GM18519 (cell line): ENCODE data around the gene ZNF366.
A peak's percentile ranks its signal among the peaks of the same experiment; 100 is the strongest.

Experiments
- ATAC-seq: cut with Tn5 transposase; IDR thresholded peaks from one replicate; pipeline ENCODE4 v1.9.1; 2021; ENCODE audit warnings: mild to moderate bottlenecking, moderate library complexity; ENCODE audit not compliant: unreplicated experiment, low FRiP score

The ZNF366 gene, protein sequence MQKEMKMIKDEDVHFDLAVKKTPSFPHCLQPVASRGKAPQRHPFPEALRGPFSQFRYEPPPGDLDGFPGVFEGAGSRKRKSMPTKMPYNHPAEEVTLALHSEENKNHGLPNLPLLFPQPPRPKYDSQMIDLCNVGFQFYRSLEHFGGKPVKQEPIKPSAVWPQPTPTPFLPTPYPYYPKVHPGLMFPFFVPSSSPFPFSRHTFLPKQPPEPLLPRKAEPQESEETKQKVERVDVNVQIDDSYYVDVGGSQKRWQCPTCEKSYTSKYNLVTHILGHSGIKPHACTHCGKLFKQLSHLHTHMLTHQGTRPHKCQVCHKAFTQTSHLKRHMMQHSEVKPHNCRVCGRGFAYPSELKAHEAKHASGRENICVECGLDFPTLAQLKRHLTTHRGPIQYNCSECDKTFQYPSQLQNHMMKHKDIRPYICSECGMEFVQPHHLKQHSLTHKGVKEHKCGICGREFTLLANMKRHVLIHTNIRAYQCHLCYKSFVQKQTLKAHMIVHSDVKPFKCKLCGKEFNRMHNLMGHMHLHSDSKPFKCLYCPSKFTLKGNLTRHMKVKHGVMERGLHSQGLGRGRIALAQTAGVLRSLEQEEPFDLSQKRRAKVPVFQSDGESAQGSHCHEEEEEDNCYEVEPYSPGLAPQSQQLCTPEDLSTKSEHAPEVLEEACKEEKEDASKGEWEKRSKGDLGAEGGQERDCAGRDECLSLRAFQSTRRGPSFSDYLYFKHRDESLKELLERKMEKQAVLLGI

DNA sequence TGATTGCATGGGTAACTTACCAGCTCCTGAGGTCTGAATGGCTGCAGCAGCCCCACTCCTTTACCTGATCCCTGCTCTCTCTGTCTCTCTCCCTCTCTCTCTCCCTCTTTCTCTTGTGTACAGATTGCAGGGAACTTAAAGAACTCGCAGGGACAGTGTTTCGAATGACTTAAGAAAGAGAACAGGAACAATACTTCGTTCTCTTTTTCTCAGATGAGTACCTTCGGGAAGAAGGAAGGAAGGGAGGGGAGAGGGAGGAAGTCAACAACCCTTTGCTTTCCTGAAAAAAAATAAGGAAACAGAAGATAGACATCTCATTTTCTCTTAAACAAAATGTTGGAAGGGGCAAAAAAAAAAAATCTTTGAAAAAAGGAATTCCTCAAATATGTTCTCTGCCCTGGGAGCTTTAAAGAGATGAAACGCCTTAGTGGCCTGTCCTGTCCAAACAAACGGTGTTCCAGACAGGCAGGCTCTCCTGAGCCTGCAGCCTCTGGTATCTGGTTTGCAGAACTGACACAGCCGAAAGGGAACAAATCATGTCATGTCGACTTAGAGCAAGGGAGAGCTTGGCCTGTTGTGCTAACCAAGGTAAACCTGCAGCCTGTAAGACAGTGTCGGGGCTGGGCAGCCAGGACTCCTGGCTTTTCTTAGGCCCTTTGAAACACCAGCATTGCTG is at the start of gene ZNF366:
TSS of gene ZNF366 (minus strand) at position 180 of the 676 bp plus-strand sequence. CDS start 45,914 bp downstream, outside the sequence.
- ATAC-seq = no peak

DNA sequence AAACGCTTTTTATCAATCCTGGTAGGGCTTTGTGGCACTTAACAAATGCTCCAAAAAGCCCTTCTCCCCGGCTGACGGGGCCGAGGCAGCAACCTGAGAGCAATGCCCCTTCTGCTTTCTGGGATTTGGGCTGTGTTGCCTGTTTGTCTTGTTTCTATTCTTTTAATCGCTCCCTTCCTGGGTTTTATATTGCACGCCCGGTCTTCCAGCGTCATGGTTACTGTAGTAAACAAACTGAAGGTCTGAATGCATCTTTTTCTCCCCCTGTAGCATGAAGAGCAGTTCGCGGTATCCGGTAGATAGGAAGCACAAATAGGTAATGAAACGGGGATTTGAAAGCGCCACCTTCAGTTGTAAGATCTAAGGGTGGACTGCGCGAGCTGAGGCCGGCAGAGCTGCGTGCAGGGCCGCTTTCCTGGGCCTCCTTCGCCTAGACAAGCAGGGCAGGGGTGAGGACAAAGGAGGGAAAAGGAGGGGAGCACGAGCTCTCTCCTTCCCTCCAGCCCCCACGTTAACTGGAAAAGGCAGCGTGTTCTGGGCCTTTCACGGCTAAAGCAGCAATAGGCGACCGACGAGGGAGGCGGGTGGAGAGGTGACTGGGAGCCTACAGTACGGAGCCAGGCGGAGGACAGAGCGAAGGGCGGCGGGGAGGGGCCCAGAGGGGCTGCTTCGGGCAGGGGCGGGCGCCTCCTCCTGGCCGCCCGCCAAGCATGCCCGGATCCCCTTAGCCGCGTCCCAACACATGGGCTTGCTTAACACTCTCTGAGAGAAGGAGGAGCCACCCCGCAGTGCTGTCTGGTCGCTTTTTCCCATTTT is 49.3 kb upstream of the ZNF366 start:
- peak; percentile 62 for ATAC-seq

DNA sequence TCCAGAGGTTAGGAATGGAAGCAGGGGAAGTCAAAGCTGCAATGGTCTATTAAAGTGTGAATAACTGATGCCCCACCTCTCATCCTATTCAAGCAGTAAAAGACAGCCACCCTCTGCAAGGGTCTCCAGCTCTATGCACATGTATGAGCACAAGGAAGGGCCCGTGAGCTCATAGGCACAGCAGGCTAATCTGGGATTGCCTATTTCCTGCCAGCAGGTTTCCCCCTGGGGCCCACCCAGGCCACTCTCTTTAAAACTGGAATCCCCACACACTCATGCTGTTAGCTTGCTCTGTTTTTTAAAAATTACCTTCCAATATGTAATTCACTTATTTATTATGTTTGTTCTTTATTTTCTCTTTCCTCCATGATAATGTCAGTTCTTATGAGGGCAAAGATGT is 48.7 kb upstream of the ZNF366 start:
- ATAC-seq = no peak

DNA sequence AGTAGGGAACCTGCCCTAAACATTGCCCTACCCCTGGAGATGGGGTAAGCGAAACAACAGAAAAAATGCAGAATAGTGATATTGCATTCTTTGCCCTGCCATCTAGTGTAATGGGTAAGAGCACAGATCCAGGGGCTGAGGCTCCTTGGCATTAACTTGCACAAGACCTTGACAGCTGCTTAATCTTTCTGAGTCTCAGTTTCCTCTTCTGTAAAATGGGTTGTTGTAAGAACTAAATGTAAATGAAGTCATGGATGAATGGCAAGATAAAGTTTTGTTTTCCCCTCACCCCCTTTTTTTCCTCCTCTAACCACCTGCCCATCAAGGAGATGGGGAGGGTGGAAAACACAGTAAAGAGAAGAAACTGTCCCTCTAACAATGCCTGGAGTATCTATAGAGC is 47.7 kb upstream of the ZNF366 start:
- no peak for ATAC-seq

DNA sequence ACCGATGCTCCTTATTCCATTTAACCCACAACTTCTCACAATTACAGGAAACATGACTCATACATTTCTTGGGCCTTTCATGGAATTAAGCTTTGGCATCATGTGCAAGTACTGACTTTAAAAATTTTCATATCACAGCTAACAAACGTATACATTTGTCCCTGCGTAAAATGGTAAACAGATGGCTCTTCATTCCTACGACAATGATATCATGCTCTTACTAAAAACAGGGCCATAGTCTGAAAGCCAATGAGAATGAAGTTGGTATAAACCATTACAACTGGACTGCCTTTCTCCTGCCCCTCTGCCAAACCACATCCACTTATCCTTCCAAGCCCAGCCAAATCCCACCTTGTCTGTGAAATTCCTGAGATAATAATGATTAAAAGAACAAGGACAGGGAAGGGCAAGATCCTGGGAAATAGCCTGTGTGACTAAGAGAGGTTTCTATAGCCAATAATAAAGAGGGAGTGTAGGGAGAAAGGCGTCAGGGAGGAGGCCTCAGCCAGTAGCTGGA is 44.9 kb upstream of the ZNF366 start:
- no peak for ATAC-seq

DNA sequence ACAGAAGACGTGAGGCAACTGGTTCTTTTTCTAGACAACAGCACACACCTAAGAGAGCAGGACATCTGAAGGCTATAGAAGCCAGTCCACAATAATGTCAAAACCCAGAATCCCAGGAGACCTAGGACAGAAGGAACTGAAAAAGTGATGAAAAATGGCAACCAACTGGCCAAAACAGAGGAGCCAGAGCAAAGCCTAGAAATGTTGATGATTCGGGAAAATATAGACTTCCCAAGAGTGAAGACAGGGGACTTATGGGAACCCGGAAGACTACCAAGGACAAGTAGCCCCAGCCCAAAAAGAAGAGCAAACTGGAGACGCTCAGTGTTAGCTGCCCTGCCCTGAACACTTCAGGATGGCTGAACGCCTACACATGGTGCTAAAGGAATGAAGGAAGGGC is 43.4 kb upstream of the ZNF366 start:
- no peak for ATAC-seq

DNA sequence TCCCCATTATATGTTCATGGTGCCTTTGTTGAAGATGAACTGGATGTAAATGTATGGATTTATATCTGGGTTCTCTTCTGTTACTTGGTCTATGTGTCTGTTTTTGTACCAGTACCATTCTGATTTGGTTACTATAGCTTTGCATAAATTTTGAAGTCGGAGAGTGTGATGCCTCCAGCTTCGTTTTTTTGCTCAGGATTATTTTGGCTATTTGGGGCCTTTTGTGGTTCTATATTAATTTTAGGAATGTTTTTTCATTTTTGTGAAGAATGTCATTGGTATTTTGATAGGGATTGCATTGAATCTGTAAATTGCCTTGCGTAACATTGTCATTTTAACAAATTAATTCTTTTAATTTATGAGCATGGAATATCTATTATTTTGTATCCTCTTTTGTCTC is 36.6 kb upstream of the ZNF366 start:
- no peak for ATAC-seq

DNA sequence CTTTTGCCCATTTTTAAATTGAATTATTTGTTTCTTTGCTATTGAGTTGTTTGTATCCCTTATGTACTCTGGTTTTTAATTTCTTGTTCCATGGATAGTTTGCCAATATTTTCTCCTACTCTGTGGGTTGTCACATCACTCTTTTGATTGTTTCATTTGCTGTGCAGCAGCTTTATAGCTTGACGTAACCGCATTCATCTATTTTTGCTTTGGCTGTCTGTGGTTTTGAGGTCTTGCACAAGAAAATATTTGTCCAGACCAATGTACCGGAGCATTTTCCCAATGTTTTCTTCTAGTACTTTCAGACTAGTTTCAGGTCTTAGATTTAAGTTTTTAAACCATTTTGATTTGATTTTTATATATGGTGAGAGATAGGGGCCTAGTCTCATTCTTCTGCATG is 36.2 kb upstream of the ZNF366 start:
- ATAC-seq = no peak

DNA sequence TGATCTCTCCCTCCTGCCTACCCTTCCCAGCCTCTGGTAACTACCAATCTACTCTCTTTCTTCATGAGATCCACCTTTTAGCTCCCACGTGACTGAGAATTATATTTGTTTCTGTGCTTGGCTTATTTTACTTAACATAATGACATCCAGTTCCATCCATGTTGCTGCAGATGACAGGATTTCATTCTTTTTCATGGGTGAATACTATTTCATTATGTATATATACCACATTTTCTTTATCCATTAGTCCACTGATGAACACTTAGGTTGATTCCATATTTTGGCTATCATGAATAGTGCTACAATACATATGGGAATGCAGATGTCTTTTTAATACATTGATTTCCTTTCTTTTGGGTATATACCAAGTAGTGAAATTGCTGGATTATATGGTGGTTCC is 35.5 kb upstream of the ZNF366 start:
- no peak for ATAC-seq

DNA sequence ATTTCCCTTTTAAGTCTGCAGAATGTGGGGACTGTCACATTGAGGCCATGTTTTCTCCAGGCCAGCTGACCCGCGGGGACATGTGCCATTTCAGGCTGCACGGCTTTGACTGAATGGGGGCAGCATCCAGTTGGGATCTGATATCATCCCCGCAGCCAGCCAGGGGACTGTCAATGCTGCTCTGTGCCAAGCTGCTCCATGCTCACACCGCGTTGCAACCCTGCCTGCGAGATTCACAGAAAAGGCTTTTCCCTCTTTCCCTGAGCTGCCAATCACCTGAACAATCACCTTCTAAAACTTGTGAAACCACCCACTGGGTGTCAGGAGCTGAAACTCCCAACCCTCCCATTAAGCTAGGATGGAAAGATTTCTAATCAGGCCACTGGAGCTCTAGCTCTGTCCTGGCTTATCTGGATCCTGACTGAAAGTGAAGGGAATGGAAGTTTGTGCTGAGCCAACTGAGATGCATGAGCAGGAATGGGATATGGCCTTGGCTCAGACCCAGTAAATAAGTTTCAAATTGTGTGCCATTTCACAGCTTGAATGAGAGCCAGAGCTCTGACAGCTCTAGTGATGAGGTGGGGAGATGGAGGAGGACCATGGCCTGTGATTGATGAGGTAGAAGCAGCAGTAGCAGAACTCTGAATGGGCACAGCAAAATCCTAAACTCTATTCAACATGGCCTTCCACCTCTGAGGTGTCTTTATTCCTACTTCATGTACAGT is 34.5 kb upstream of the ZNF366 start:
- no peak for ATAC-seq

DNA sequence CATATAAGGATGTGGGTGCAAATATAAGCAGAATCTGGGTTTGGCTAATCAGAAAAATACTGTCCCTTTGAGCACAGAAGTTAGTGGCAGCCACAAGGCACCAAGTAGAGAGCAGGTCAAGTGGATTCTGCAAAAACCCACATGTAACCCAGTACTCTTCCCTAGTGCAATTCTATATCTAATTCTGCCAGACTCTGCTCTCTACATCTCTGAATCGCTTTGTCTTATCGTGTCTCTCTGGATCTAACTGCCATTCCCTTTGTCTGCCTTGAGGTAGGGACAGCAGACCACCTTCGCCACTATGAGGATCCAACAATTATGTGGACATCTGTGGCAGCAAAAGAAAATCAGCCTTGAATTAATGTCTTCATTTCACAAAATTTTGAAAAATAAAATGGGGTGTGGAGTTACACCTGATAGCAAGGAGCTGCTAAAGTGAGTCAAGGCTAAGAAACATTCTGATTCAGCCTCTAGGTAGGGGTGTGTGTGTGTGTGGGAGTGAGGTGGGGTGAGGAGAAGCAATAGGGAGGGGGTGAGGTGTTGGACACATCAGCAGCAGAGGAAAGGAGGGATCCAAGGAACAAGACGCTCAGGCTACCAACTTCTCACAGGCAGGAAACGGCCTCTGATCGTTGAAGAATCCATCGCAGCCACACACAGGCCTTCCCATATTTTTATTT is 33.7 kb upstream of the ZNF366 start:
- ATAC-seq = no peak

DNA sequence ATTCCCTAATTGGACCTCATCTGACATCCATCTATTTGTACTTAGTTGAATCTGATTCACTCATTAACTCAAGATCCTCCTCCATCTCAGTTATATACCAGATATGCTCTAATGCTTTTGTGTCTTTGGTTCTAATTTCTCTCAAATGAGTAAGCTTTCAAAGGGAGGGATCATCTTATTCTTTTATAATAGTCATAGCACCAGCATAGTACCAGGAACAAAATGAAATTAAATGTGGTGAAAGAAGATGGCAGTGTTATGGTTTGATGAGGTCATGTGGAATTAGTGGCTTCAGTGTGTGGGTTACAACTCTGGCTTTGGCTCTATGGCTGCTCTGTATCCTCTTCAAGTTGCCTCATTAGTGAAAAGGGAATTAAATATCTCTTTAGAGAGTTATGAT is 32.5 kb upstream of the ZNF366 start:
- no peak for ATAC-seq

DNA sequence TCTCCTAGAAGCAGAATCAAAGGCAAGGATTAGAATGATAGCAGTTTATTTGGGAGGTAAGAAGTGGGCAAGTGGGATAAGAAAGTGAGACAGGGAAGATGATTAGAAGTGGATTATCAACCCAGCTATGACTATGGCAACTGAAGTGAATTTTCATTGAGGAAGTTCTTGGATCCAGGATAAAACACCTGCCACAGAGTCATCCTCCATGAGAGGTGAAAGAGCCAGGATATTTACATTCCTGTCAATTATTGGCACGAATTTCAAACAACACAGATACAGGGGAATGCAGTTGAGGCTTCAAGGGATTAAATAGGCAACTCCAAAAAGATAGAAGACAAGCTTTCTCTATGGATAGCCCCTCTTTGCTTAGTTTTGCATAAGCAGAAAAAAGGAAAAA is 31.8 kb upstream of the ZNF366 start:
- no peak for ATAC-seq

DNA sequence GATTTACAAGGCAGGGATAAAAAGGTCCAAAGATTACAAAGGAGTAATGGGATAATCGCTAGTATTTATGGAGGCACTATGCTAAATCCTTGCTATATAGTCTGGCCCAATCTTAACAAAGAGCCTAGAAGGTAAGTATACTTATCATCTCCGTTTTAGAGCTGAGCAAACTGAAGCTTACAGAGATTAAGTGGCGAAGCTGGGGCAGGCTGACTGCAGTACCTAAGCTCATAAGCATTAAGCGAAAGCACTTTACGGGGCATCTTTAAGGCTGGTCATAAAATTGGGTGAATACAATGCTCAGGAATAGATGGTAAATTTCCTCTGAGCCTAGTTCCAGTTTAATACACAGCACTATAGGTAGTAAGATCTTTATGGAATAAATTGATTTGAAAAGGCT is 30.0 kb upstream of the ZNF366 start:
- ATAC-seq = no peak

DNA sequence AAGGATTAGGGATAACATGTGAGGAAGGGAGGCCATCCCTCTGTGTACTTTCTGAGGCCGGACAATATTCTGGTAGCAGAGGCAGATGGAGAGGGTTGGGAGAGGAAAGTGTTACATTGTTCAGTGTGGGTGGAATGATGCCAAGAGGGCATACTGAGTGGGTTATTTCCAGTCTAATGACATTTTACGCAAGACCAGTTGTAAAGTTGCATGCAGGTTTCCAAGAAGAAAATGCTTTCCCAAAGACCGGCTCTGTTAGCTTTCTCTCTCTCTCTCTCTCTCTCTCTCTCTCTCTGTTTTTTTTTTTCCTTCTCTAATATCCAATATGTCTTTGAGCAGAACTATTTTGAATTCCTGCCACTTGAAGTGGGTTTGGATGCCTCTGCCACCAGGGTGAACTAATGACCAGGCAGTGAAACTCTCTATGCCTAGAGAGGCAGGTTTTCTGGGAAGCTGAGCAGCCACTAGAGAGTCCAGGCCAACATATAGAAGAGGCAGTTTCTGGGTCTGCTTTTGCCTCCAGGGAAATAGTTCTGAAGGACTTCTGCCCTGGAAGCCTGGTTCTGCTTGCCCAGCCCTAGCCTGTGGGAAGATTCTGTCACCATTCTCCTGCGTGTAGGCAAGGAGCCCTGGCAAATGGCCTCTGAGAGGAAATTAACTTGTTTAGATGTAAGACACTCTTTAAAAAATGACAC is 24.4 kb upstream of the ZNF366 start:
- no peak for ATAC-seq

DNA sequence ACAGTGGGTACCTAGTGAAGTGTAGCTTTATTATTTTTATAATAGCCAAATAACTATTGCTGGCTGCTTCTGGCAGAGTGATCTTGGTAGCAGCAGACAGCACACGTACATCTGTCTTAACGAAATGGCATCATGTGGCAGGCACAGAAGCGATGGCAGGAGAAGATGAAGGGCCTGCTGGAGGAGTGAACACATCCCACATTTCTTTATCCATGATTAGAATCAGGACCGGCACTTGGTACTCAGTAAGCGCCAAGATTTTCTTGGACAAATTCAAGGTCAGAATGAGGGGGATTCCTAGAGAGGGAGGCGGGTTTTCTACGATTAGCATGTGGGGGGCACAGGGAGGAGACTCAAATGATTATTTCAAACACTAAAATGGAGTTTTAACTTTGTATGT is 23.0 kb upstream of the ZNF366 start:
- no peak for ATAC-seq

DNA sequence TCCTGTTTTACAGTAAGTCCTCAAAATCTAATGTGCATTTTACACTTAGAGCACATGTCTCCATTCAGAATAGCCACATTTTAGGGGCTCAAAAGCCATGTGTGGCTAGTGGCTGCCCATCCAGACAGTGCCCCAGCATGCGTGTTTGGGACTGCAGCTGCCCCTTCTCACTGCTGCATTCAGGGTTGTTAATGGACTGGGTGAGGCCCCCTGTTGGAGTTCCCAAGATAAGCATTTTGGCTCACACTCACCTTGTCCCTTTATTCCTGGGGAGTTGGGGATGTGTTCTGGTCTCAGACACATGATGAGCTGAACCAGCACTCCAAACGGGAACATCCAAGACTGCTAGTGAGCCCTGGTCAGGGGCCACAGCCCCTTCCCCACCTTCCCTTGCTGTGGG is 22.2 kb upstream of the ZNF366 start:
- no peak for ATAC-seq

DNA sequence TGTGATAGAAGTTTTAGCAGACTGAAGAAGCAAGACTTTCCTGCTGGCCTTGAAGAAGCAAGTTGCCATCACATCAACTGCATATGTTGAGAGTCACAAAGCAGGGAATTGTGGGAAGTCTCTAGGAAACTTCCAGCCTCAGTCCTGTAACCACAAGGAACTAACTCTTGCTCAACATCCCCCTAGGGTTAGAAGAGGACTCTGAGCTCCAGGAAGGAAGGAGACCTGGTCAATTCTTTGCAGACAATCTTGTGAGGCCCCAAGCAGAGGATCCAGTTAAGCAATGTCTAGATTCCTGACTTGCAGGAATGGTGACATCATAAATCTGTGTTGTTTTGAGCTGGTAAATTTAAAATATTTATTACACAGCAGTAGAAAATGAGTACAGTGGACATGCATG is 18.6 kb upstream of the ZNF366 start:
- no peak for ATAC-seq
